ENCODE measurements around the gene RSAD1. TPM values are rescaled to one million over a fixed set of nuclear protein-coding genes. Genes with fewer than 3 reads are reported as not detected.

RSAD1 gene
- total RNA-seq, 1 experiment from 2014 or later: 51.1 TPM

GRCh38 chr17:50519141-50519834 is 40.6 kb downstream of the RSAD1 start:
- peaks cover 25% of the 10 kb centered on the region for H3K27me3 Mint-ChIP-seq (ENCODE audit: unreplicated experiment)
- CTCF ChIA-PET: no interaction called here
- H3K27ac Mint-ChIP-seq (ENCODE audit: unreplicated experiment): no peak overlapping the region
- no peaks in the 10 kb centered on the region for H3K9me3 Mint-ChIP-seq (ENCODE audit: low read depth, unreplicated experiment)
- DNase-seq: no peak
- H3K4me1 Mint-ChIP-seq (ENCODE audit: low read depth, unreplicated experiment): no peaks in the 10 kb centered on the region
- no TSS peak for BruUV-seq (replicated peaks)
- H3K4me3 Mint-ChIP-seq (ENCODE audit: low read depth, unreplicated experiment): no peak overlapping the region
- intact Hi-C loops (cut with micrococcal nuclease; ENCODE audit: unreplicated experiment): no loop called here
- H3K36me3 Mint-ChIP-seq (ENCODE audit: insufficient read depth, unreplicated experiment): peaks cover 4% of the 10 kb centered on the region
- TF ChIP-seq CTCF (IDR thresholded peaks at IDR 0.05; ENCODE audit: unreplicated experiment): no peak

DNA sequence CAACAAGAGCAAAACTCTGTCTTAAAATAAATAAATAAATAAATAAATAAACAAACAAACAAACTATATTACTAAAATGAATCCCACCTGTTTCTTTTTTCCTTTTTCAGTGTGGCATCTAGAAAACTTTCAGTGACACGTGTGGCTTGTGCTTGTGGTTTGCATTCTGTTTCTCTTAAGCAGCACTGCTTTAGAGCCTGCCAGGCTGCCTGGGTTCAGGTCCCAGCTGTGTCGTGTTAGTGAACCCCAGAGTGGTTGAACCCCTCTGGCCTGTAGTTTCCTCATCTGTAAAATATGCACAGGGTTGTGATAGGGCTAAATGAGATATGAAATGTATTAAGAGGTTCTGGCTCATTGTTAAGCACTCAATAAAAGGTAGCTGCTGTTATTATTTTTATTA is 41.8 kb downstream of the RSAD1 start:
- no TSS peak for BruUV-seq (replicated peaks)
- intact Hi-C loops (cut with micrococcal nuclease; ENCODE audit: unreplicated experiment): no loop called here
- Mint-ChIP-seq H3K27me3 (ENCODE audit: unreplicated experiment) (peaks cover 25% of the 10 kb centered on the region), H3K4me3 (ENCODE audit: low read depth, unreplicated experiment) (no peak overlapping the region), H3K4me1 (ENCODE audit: low read depth, unreplicated experiment) (no peaks in the 10 kb centered on the region), H3K9me3 (ENCODE audit: low read depth, unreplicated experiment) (no peaks in the 10 kb centered on the region), H3K36me3 (ENCODE audit: insufficient read depth, unreplicated experiment) (peaks cover 4% of the 10 kb centered on the region), H3K27ac (ENCODE audit: unreplicated experiment) (no peak overlapping the region)
- CTCF ChIA-PET: interaction anchor here (0.8 to 1.9 kb wide), 3 partner anchors 27 to 151 kb away, joined by 3 to 5 read pairs (median 3); partner anchors contain the start of gene LRRC59
- no peak for TF ChIP-seq CTCF (IDR thresholded peaks at IDR 0.05; ENCODE audit: unreplicated experiment)
- no peak for DNase-seq

GRCh38 chr17:50521514-50521913 is 42.9 kb downstream of the RSAD1 start:
- Mint-ChIP-seq H3K4me1 (ENCODE audit: low read depth, unreplicated experiment) (no peaks in the 10 kb centered on the region), H3K27me3 (ENCODE audit: unreplicated experiment) (peaks cover 24% of the 10 kb centered on the region)

DNA sequence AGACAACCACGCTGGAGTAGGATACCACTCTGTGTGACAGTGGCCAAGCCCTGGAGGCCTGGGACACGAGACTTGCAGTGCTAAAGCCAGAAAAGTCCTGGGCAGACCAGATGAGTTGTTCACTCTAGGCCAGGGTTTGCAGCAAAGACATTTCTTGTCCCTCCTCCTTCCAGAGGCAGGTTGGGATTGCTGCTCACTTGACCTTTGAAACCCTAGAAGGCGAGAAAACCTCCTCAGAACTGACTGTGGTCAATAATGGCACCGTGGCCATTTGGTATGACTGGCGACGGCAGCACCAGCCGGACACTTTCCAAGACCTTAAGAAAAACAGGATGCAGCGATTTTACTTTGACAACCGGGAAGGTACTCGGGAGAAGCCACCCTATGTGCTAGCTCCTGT is 44.1 kb downstream of the RSAD1 start:
- no peak for DNase-seq
- Mint-ChIP-seq H3K27me3 (ENCODE audit: unreplicated experiment) (peaks cover 12% of the 10 kb centered on the region), H3K9me3 (ENCODE audit: low read depth, unreplicated experiment) (no peaks in the 10 kb centered on the region), H3K36me3 (ENCODE audit: insufficient read depth, unreplicated experiment) (peaks cover 4% of the 10 kb centered on the region), H3K4me3 (ENCODE audit: low read depth, unreplicated experiment) (no peak overlapping the region), H3K27ac (ENCODE audit: unreplicated experiment) (no peak overlapping the region), H3K4me1 (ENCODE audit: low read depth, unreplicated experiment) (no peaks in the 10 kb centered on the region)
- BruUV-seq (replicated peaks): no TSS peak
- intact Hi-C loops (cut with micrococcal nuclease; ENCODE audit: unreplicated experiment): no loop called here
- no peak for TF ChIP-seq CTCF (IDR thresholded peaks at IDR 0.05; ENCODE audit: unreplicated experiment)
- CTCF ChIA-PET: no interaction called here

More at GRCh38 chr17:50521514-50521913, 42.9 kb downstream of the RSAD1 start:
- Mint-ChIP-seq H3K9me3 (ENCODE audit: low read depth, unreplicated experiment) (no peaks in the 10 kb centered on the region), H3K27ac (ENCODE audit: unreplicated experiment) (no peak overlapping the region), H3K36me3 (ENCODE audit: insufficient read depth, unreplicated experiment) (peaks cover 4% of the 10 kb centered on the region), H3K4me3 (ENCODE audit: low read depth, unreplicated experiment) (no peak overlapping the region)
- CTCF ChIA-PET: interaction anchor here (0.8 to 1.9 kb wide), 3 partner anchors 17 to 242 kb away, joined by 3 to 6 read pairs (median 5); no protein-coding TSS in a partner anchor
- TF ChIP-seq CTCF (IDR thresholded peaks at IDR 0.05; ENCODE audit: unreplicated experiment): no peak
- DNase-seq: no peak
- intact Hi-C loops (cut with micrococcal nuclease; ENCODE audit: unreplicated experiment): no loop called here
- no TSS peak for BruUV-seq (replicated peaks)
